Stimulated activated CD4-positive, alpha-beta T cell treated with anti-CD3 and anti-CD28 coated beads, Interleukin-15, amount 100 ng/mL, for 48 hours (primary cell): ENCODE measurements around the gene ALDH9A1.
"Not testable (repeated sequence)": the region's sequence is repeated elsewhere in the genome, so short reads cannot be mapped to it uniquely, and the experiment has no call there.

Experiments
- DNase-seq, 2 donors: peaks; one replicate each; pipeline ENCODE4 v3.0.0-alpha.2; 2020; ENCODE audit warnings: low read depth in 2 of 2

Gene ALDH9A1

GRCh38 chr1:165645654-165646366, 52.6 kb downstream of the ALDH9A1 start:
- no peak for DNase-seq

GRCh38 chr1:165644064-165644735, 54.2 kb downstream of the ALDH9A1 start:
- DNase-seq: no peak

- DNase-seq: no peak
Observed at GRCh38 chr1:165641231-165641987, 57.0 kb downstream of the ALDH9A1 start.

DNA sequence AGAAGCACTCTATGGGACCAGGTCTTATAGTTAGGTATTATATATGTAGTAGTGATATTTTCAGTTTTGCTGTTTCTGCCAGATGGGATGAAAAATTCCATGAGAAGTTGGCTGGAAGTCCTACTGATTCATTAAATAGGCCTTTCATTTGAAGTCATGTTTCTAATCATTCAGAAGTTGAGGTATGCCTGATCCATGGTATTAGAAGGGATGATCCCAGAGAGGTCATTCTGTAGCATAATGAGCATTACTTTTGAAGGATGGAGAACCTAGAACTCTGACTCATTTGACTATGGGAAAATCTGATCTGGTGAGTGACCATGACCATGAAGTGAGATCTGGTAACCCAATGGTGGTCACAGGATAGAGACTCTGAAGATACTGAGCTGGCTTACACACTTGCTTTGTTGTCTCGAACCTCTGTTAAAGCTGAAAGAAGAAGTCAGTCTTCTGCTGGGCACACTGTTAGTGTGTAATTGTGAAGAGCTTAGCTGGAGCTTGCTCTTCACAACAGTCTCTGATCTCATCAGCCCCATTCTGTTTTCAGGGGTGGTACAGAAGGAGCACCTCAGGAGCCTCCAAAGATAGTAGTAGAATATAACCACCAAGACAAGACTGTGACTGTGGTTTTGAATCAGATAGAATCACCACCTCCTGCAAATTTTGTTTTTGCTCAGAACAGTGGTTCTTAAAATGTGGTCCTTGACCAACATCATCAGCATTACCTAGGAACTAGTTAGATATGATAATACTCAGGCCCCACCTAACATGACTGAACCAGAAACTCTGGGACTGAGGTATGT, 58.3 kb downstream of the ALDH9A1 start:
- no peak for DNase-seq

GRCh38 chr1:165638211-165638610, 60.2 kb downstream of the ALDH9A1 start:
- not testable (repeated sequence) for DNase-seq

DNA sequence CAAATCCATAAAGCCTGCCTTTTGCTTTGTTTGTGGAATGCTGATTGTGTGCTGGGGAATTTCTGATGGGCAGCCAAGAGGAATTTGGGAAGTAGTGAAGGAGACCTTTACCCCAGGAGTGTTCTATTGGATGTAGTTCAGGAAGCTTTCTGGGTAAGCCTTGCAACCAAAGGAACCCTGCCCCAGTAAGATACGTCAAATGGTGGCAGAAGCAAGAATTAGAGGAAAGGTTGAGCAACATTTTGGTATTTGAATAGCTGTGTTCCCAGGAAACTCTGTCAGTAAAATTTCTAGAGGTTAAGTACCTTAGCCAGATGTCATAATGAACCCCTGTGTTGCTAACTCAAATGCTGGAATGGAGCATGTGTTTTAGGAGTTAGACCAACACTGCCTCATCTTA, 60.9 kb downstream of the ALDH9A1 start:
- DNase-seq: no peak

- no peak for DNase-seq
Observed at GRCh38 chr1:165635823-165636222, 62.5 kb downstream of the ALDH9A1 start.

- no peak for DNase-seq
Observed at GRCh38 chr1:165635329-165635728, 63.0 kb downstream of the ALDH9A1 start.

DNA sequence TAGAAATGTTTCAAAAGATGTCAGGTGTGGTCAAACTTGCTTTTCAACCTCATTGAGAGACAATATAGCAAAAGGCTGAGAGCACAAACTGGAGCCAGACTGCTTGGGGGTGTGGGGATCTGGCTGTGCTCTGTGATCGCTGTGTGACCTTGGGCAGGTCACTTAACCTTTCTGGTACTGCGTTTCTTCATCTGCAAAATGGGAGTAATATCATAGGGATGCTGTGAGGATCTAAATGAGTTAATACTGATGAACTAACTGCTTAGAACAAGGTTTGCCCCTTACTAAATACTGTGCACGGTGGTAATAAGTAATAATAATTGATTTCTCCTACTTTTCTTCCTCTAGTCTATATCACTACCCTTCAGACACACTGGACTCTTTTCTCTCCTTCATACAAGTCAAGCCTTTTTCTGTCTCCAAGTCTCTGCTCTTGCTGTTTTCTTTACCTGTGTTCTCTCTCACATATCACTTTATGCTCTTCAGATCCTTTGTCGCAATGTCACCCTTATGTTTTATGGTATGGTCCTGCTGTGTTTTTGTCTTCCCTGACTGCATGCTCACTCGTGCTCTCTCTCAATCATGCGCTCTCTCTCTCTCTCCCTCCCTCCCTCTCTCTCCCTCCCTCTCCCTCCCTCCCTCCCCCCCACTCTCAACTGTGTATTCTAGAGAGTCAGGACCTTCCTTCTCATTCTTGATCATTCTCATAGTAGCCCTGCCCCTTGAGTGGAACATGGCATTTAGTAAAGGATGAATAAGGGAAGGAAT, 64.0 kb downstream of the ALDH9A1 start:
- no peak for DNase-seq

GRCh38 chr1:165633614-165634013, 64.7 kb downstream of the ALDH9A1 start:
- DNase-seq: no peak

GRCh38 chr1:165632491-165632890, 65.9 kb downstream of the ALDH9A1 start:
- DNase-seq: no peak

DNA sequence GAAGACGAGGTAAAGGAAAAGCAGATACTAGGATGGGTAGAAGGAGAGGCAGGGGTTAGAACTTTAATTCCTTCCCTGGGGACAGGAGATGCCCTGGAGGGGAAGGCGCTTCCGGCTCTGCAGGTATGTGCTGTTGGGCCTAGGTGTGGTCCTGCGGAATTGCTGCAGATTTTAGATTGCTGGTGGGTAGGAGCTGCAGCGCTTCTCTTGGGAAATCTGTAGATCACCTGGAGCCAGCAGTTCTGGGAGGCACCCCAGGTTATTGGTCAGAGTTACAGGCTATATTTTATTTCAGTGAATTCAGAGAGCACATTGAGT, 66.3 kb downstream of the ALDH9A1 start:
- DNase-seq: no peak

DNA sequence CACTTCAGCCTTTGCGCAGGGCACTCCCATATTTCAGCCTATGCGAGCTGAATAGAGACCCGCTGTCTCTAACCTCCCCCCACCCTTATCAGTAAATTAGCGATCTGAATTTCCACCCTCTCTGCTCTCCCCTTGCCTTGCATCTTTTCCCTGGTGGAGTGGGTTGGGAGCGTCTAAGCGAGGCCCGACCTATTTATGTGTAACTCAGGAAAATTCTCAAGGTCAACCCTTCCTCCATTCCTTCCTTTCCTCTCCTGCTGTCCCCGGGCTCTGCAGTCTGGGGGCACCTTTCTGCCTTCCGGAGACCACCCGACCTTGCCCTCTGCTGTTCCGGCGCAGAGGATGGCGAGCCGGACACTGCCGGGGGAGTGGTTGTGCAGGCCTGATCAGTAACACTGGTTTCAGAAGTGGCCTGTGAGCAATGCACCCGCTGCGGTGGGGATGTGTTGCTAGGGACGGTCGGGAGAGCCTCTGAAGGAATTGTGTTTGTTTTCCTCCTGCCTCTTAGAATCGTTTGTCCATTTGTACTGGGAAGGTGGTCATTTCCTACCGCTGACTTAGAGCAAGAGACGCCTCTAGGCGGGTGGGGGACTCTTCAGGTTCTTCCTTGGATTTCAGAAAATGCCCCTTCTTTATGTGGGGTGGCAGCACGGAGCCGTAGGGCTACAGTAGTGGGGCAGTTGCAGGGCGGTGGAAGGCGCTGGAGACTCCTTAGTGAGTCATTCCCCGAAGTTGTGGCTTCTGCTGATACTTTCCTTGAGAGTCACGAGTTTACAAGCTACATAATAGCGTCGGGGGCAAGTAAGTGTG, 66.8 kb downstream of the ALDH9A1 start:
- peak in 1 of 2 donors; percentile 28 for DNase-seq

GRCh38 chr1:165630629-165631341, 67.6 kb downstream of the ALDH9A1 start, which contains the start of gene MGST3:
Gene MGST3, plus strand, starts transcription at chr1:165631234. Its CDS starts 18,614 bp downstream, at chr1:165649848.
- peak; percentile 92 to 94 for DNase-seq

- no peak for DNase-seq
Observed at GRCh38 chr1:165629848-165630628, 68.3 kb downstream of the ALDH9A1 start.

- DNase-seq: no peak
Observed at GRCh38 chr1:165629151-165629550, 69.2 kb downstream of the ALDH9A1 start.

DNA sequence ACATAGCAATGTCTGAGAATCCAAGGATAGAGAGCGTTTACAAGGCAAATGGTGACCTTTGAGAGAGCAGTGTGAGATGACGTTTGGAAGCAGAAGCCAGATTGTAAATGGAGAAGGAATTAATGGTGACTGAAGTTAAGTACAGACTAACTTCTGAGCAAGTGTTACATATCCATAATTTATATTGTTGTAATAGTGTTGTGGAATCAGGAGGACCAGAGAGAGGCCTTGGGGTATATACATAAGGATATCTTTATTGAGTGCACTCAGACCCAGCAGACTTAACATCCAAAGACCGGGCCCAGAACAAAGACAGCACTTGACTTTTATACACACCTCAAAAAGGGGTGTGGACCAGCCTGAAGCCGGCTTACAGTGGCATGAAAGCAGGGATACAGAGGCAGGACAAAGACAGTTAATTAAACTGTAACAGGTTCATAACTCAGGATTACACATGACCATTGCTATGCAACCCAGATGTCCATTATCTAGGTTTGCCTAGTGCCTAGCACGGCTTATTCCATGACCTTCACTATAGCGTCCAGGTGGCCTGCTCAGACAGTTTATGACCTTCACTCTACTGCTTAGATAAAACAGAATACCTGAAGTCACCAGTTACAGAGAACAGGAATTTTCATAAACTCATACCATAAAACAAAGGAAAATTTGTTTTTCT, 70.1 kb downstream of the ALDH9A1 start:
- no peak for DNase-seq

DNA sequence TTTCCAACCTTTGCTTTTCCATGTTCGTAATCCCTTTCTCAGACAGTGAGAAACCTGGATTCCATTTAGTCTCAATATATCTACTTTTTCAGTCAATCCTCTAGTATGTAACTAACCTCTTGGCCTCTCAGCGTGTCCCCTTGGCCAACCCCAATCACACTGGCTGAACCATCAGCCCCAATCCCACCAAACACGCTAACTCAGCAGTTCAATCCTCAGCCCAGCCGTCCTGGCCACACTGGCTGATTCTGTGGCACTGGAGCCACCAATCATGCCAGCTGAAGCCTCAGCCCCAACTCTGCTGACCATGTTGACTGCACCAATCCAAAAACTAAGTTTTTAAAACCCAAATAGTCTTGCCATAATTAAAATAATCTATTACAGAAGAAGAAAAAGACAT, 73.9 kb downstream of the ALDH9A1 start:
- no peak for DNase-seq
